ENCODE data around the gene EYA3.
A peak's percentile ranks its signal among the peaks of the same experiment; 100 is the strongest.
"Not testable (repeated sequence)": the region's sequence is repeated elsewhere in the genome, so short reads cannot be mapped to it uniquely, and the experiment has no call there.

The EYA3 gene

GRCh38 chr1:28027238-28027637 is 61.2 kb downstream of the EYA3 start:
- no peak for FAIRE-seq

GRCh38 chr1:28026329-28026728 is 62.1 kb downstream of the EYA3 start:
- no peak for FAIRE-seq

GRCh38 chr1:28021064-28021463 is 67.3 kb downstream of the EYA3 start:
- FAIRE-seq, result no peak

- no peak for FAIRE-seq
Observed at GRCh38 chr1:28010969-28011368, 77.4 kb downstream of the EYA3 start.

GRCh38 chr1:28003117-28003516 is 85.3 kb downstream of the EYA3 start:
- FAIRE-seq, result not testable (repeated sequence)

GRCh38 chr1:28002600-28002999 is 85.8 kb downstream of the EYA3 start:
- FAIRE-seq, result no peak

- no peak for FAIRE-seq
Observed at GRCh38 chr1:27999055-27999454, 89.4 kb downstream of the EYA3 start.

- not testable (repeated sequence) for FAIRE-seq
Observed at GRCh38 chr1:27994526-27994925, 93.9 kb downstream of the EYA3 start.

- no peak for FAIRE-seq
Observed at GRCh38 chr1:27994060-27994459, 94.3 kb downstream of the EYA3 start.

- no peak for FAIRE-seq
Observed at GRCh38 chr1:27993241-27993640, 95.2 kb downstream of the EYA3 start.

GRCh38 chr1:27992276-27992675 is 96.1 kb downstream of the EYA3 start:
- no peak for FAIRE-seq

- no peak for FAIRE-seq
Observed at GRCh38 chr1:27990920-27991537, 97.4 kb downstream of the EYA3 start.

- FAIRE-seq, result peak; percentile 100
Observed at GRCh38 chr1:27981145-27981544, 107.3 kb downstream of the EYA3 start.

- no peak for FAIRE-seq
Observed at GRCh38 chr1:27980216-27980845, 108.1 kb downstream of the EYA3 start.

GRCh38 chr1:27979859-27980201 is 108.6 kb downstream of the EYA3 start:
- no peak for FAIRE-seq

- FAIRE-seq, result peak; percentile 98
Observed at GRCh38 chr1:27979151-27979858, 109.1 kb downstream of the EYA3 start.

GRCh38 chr1:27974417-27974781 is 114.0 kb downstream of the EYA3 start:
- no peak for FAIRE-seq

GRCh38 chr1:27973771-27974416 is 114.5 kb downstream of the EYA3 start:
- no peak for FAIRE-seq

- no peak for FAIRE-seq
Observed at GRCh38 chr1:27972141-27972540, 116.3 kb downstream of the EYA3 start.

- FAIRE-seq, result no peak
Observed at GRCh38 chr1:27971674-27972073, 116.7 kb downstream of the EYA3 start.

GRCh38 chr1:27970401-27970800 is 118.0 kb downstream of the EYA3 start:
- FAIRE-seq, result no peak

GRCh38 chr1:27968692-27969091 is 119.7 kb downstream of the EYA3 start:
- no peak for FAIRE-seq

GRCh38 chr1:27967884-27968466 is 120.4 kb downstream of the EYA3 start:
- FAIRE-seq, result no peak

All from islet of Langerhans (tissue), 1 donor.